ENCODE data around the gene PPP6R2. TPM values are rescaled to one million over a fixed set of nuclear protein-coding genes. Genes with fewer than 3 reads are reported as not detected.
A peak's percentile ranks its signal among the peaks of the same experiment; 100 is the strongest.

The PPP6R2 gene
- total RNA-seq, 2 donors from 2014 or later: 58.7 to 81.2 TPM

DNA sequence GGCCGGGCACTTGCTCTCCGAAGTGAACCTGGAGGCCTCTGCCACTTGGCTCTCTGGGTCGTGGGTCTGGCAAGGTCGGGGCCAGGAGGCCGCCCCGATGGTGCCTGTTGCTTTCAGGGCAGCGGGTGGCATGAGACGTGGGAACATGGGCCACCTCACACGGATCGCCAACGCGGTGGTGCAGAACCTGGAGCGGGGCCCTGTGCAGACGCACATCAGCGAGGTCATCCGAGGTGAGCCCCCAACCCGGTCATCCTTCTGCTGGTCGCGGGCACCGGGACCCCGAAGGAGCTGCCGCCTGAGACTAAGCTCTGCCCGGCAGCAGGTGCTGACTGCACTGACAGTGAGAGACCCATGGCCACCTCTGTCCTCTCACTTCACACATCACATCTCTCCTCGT, 91.7 kb downstream of the PPP6R2 start:
- H3K27me3 Mint-ChIP-seq (ENCODE audit: insufficient read depth): no peaks in the 10 kb centered on the region
- Histone ChIP-seq H3K9me3 (ENCODE audit: control insufficient read depth, low read length) (no peaks in the 10 kb centered on the region), H3K27ac (ENCODE audit: low read depth, low read length) (no peak overlapping the region), H3K36me3 (ENCODE audit: control insufficient read depth, insufficient read depth, low read length) (peaks cover 28% of the 10 kb centered on the region), H3K9ac (ENCODE audit: extremely low read depth, low read length, poor library complexity, severe bottlenecking) (no peak overlapping the region), H3K4me3 (ENCODE audit: low read length) (no peak overlapping the region), H3K27me3 (ENCODE audit: control insufficient read depth, insufficient read depth, low read length, poor library complexity, severe bottlenecking) (no peaks in the 10 kb centered on the region), H3K4me1 (ENCODE audit: control insufficient read depth, insufficient read depth, low read length) (no peaks in the 10 kb centered on the region)
- no peak for DNase-seq
- H3K27ac Mint-ChIP-seq: no peak overlapping the region
- no peak overlapping the region for H3K4me3 Mint-ChIP-seq
- no peaks in the 10 kb centered on the region for H3K9me3 Mint-ChIP-seq
- WGBS, 2 experiments (ENCODE audit: insufficient coverage in 1 of 2, insufficient read length in 1 of 2): 95 to 96% methylated on average over 19 to 24 of the region's 24 CpGs
- TF ChIP-seq, protein P1, sequence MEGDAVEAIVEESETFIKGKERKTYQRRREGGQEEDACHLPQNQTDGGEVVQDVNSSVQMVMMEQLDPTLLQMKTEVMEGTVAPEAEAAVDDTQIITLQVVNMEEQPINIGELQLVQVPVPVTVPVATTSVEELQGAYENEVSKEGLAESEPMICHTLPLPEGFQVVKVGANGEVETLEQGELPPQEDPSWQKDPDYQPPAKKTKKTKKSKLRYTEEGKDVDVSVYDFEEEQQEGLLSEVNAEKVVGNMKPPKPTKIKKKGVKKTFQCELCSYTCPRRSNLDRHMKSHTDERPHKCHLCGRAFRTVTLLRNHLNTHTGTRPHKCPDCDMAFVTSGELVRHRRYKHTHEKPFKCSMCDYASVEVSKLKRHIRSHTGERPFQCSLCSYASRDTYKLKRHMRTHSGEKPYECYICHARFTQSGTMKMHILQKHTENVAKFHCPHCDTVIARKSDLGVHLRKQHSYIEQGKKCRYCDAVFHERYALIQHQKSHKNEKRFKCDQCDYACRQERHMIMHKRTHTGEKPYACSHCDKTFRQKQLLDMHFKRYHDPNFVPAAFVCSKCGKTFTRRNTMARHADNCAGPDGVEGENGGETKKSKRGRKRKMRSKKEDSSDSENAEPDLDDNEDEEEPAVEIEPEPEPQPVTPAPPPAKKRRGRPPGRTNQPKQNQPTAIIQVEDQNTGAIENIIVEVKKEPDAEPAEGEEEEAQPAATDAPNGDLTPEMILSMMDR (conservative IDR thresholded peaks at IDR 0.05): no peak
- H3K4me1 Mint-ChIP-seq: no peaks in the 10 kb centered on the region
- peaks cover 33% of the 10 kb centered on the region for H3K36me3 Mint-ChIP-seq (ENCODE audit: low read depth)

DNA sequence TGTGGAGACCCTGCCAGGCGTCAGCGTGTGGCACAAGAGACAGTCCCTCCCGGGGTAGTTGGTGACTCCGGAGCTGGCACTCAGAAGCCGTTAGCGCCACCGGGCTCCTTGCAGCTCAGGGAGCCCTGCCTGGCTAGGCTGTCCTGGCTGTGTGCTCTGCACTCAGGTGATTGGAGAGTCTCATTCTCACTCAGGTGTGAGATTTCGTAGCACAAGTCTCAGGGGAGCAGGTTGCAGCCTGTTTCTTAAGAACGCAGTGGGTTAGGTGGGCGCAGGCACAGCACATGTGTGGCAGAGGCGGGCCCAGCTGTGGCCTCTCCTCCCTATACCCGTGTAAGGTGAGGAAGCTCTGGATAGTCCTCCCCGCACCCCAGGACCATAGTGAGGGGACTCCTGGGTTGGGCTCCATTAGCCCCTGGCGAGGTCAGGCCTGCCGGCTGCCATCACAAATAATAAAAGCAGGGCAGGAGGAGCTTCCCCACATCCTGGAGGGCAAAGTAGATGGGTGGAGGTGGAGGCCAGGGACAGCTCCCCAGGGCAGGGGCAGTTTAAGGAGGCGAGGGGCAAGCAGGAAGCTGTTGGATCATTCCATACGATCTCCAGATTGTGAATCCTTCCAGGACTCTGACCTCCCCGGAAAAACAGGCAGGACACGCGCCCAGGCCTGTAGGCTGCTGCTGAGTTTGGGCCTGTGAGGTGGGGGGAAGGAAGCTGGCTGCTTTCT, 92.3 kb downstream of the PPP6R2 start:
- H3K9ac ChIP-seq (ENCODE audit: extremely low read depth, low read length, poor library complexity, severe bottlenecking): no peak overlapping the region
- WGBS, 2 experiments (ENCODE audit: insufficient coverage in 1 of 2, insufficient read length in 1 of 2): 95 to 99% methylated on average over 12 to 20 of the region's 20 CpGs

DNA sequence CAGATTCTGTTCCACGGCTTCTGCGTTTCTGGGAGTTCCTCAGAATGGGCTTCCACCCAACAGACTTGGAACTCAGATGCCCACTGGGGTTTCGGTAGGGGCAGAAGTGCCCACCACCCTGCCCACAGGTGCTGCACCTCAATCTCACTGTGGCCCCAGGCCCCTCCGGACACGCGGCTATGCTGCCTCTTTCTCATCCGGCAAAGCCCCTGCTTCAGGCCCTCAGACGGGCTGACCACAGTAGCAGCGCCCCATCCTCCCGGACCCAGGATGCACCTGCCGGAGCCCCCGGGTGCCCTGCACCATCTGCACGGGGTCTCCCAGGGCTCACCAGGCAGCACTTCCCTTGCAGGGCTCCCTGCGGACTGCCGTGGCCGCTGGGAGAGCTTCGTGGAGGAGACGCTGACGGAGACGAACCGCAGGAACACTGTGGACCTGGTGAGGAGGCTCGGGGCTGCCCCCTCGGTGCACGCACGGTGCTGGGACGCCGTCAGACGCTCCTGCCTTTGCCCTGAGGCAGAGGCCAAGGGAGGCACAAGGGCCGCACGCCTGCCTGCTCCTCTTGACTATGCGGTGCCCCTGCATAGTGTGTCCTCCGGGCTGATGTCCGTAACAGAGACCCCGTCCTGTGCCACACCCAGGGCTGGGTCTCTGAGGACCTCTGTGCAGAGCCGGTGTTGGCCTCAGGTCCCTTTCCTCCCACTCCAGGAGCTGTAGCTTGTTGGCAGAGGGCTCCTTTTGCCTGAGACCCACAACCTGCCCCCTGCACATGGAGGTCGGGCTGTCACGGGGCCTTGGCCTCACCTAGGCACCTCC, 93.1 kb downstream of the PPP6R2 start:
- no peaks in the 10 kb centered on the region for H3K4me1 Mint-ChIP-seq
- Histone ChIP-seq H3K9me3 (ENCODE audit: control insufficient read depth, low read length) (no peaks in the 10 kb centered on the region), H3K4me3 (ENCODE audit: low read length) (no peak overlapping the region), H3K27me3 (ENCODE audit: control insufficient read depth, insufficient read depth, low read length, poor library complexity, severe bottlenecking) (no peaks in the 10 kb centered on the region), H3K9ac (ENCODE audit: extremely low read depth, low read length, poor library complexity, severe bottlenecking) (no peak overlapping the region), H3K27ac (ENCODE audit: low read depth, low read length) (no peak overlapping the region), H3K36me3 (ENCODE audit: control insufficient read depth, insufficient read depth, low read length) (peaks cover 17% of the 10 kb centered on the region), H3K4me1 (ENCODE audit: control insufficient read depth, insufficient read depth, low read length) (no peaks in the 10 kb centered on the region)
- H3K4me3 Mint-ChIP-seq: no peak overlapping the region
- TF ChIP-seq, protein P1 (conservative IDR thresholded peaks at IDR 0.05): no peak
- 94 to 97% methylated on average over 25 to 37 of the region's 37 CpGs for WGBS, 2 experiments (ENCODE audit: insufficient coverage in 1 of 2, insufficient read length in 1 of 2)
- H3K27me3 Mint-ChIP-seq (ENCODE audit: insufficient read depth): no peaks in the 10 kb centered on the region
- H3K36me3 Mint-ChIP-seq (ENCODE audit: low read depth): peaks cover 24% of the 10 kb centered on the region
- H3K9me3 Mint-ChIP-seq: no peaks in the 10 kb centered on the region
- no peak overlapping the region for H3K27ac Mint-ChIP-seq
- DNase-seq: no peak

More for the DNA sequence above, 92.3 kb downstream of the PPP6R2 start:
- Histone ChIP-seq H3K4me1 (ENCODE audit: control insufficient read depth, insufficient read depth, low read length) (no peaks in the 10 kb centered on the region), H3K27ac (ENCODE audit: low read depth, low read length) (no peak overlapping the region), H3K9me3 (ENCODE audit: control insufficient read depth, low read length) (no peaks in the 10 kb centered on the region), H3K27me3 (ENCODE audit: control insufficient read depth, insufficient read depth, low read length, poor library complexity, severe bottlenecking) (no peaks in the 10 kb centered on the region), H3K36me3 (ENCODE audit: control insufficient read depth, insufficient read depth, low read length) (peaks cover 22% of the 10 kb centered on the region), H3K4me3 (ENCODE audit: low read length) (no peak overlapping the region)
- no peaks in the 10 kb centered on the region for H3K27me3 Mint-ChIP-seq (ENCODE audit: insufficient read depth)
- peak; percentile 42 for DNase-seq
- TF ChIP-seq, protein P1 (conservative IDR thresholded peaks at IDR 0.05): no peak
- no peaks in the 10 kb centered on the region for H3K9me3 Mint-ChIP-seq
- no peak overlapping the region for H3K27ac Mint-ChIP-seq
- no peak overlapping the region for H3K4me3 Mint-ChIP-seq
- H3K36me3 Mint-ChIP-seq (ENCODE audit: low read depth): peaks cover 29% of the 10 kb centered on the region
- H3K4me1 Mint-ChIP-seq: no peaks in the 10 kb centered on the region

Measured in endodermal cell (in vitro differentiated cells).